ENCODE data around the gene EWSR1. TPM values are rescaled to one million over a fixed set of nuclear protein-coding genes. Genes with fewer than 3 reads are reported as not detected.

EWSR1 gene
- polyA plus RNA-seq, 3 donors = 81.2 to 280 (median 136) TPM

DNA sequence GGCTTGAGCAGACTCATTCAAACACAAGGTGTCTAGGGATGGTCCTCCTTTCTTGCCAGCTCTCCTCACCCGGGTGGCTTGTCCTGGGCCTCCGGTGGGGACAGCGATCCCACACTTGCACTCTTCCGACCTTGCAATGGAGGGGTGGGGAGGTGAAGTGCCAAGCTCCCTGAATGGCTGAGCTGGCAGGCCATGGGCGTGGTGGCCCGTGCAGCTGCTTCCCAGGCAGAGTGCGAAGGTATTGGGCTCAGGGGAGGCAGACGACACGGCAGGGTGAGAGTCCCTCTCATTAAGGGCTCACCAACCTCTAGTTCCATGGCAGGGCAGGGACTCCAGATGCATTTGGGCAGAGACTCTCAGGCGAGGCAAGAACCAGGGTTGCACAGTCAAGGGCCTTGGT lies 58.4 kb downstream of the EWSR1 start:
- H3K4me3 ChIP-seq (replicated peaks in 1 of 3; ENCODE audit: low read depth in 2 of 3, low read length in 3 of 3) = no peak overlapping the region
- H3K27ac ChIP-seq (ENCODE audit: low read depth in 1 of 2, low read length in 2 of 2) = no peak overlapping the region
- Mint-ChIP-seq H3K27ac (peak overlapping the region in 1 of 7 donors; percentile 63), H3K4me3 (no peak overlapping the region), H3K36me3 (peaks cover 39 to 55% of the 10 kb centered on the region in 2 donors), H3K4me1 (no peaks in the 10 kb centered on the region), H3K27me3 (ENCODE audit: low read depth in 3 of 3) (peaks cover 0 to 2% (median under 1%) of the 10 kb centered on the region in 3 donors), H3K9me3 (peaks cover 0 to 3% (median 0%) of the 10 kb centered on the region in 7 donors)
- H3K9me3 ChIP-seq (replicated peaks in 1 of 2; ENCODE audit: control insufficient read depth in 1 of 2, insufficient read depth in 1 of 2, low read length in 2 of 2) = no peaks in the 10 kb centered on the region
- TF ChIP-seq CTCF (IDR thresholded peaks at IDR 0.05) = no peak
- 89% methylated on average over 7 of the region's 10 CpGs for WGBS (ENCODE audit: insufficient coverage)
- H3K79me2 ChIP-seq (ENCODE audit: insufficient read depth, low read length) = no peaks in the 10 kb centered on the region
- H3K9ac ChIP-seq (ENCODE audit: insufficient read depth, low read length, poor library complexity, severe bottlenecking) = no peak overlapping the region
- H3K4me2 ChIP-seq (replicated peaks; ENCODE audit: extremely low read depth, low read length, poor library complexity, severe bottlenecking) = no peak overlapping the region
- H2AFZ ChIP-seq (ENCODE audit: insufficient read depth, low read depth, low read length, poor library complexity, severe bottlenecking) = no peak overlapping the region
- no peak for DNase-seq
- no peaks in the 10 kb centered on the region for H3K27me3 ChIP-seq (ENCODE audit: control insufficient read depth in 2 of 2, insufficient read depth in 2 of 2, low read length in 2 of 2)
- intact Hi-C loops (cut with micrococcal nuclease) = no loop called here
- no peaks in the 10 kb centered on the region for H3K4me1 ChIP-seq (ENCODE audit: control insufficient read depth in 1 of 2, insufficient read depth in 2 of 2, low read length in 2 of 2)
- peaks cover 19% of the 10 kb centered on the region for H4K20me1 ChIP-seq (ENCODE audit: insufficient read depth, low read length)
- peaks cover 49 to 54% of the 10 kb centered on the region in 2 donors for H3K36me3 ChIP-seq (replicated peaks in 1 of 2; ENCODE audit: control insufficient read depth in 1 of 2, insufficient read depth in 2 of 2, low read length in 2 of 2)

DNA sequence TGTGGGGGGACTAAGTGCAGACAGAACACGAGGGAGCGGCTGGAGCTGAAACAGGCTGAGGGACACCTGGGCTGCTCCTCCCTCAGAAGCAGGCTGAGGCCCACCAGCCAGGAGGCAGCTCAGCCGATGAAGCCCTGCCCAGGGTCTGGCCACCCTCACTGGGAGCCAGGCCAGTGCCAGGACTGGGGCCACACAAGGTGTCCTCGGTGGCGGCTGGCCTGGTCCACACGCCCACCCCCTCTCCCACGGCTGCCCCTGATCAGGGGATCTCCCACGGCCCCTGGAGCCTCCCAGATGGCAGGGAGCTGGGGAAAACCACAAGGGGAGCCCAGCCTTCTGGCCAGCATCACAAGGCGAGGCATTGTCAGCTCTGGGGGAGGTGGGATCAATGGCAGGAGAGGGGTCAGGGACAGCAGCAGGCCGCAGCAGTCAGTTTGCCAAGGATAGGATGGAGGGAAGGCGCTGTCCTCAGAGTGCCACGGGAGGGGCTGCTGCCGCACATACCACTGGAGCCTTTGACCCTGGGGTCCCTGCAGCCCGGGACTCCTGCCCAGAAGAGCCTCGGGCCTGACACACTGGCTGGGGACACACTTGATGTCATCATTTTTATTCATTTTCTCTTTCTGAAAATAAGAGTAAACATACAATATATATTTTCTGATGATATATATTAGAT lies 59.2 kb downstream of the EWSR1 start:
- Histone ChIP-seq H2AFZ (ENCODE audit: insufficient read depth, low read depth, low read length, poor library complexity, severe bottlenecking) (no peak overlapping the region), H4K20me1 (ENCODE audit: insufficient read depth, low read length) (peaks cover 22% of the 10 kb centered on the region), H3K27me3 (ENCODE audit: control insufficient read depth in 2 of 2, insufficient read depth in 2 of 2, low read length in 2 of 2) (no peaks in the 10 kb centered on the region), H3K36me3 (replicated peaks in 1 of 2; ENCODE audit: control insufficient read depth in 1 of 2, insufficient read depth in 2 of 2, low read length in 2 of 2) (peaks cover 57 to 62% of the 10 kb centered on the region in 2 donors), H3K4me1 (ENCODE audit: control insufficient read depth in 1 of 2, insufficient read depth in 2 of 2, low read length in 2 of 2) (no peaks in the 10 kb centered on the region), H3K9me3 (replicated peaks in 1 of 2; ENCODE audit: control insufficient read depth in 1 of 2, insufficient read depth in 1 of 2, low read length in 2 of 2) (no peaks in the 10 kb centered on the region), H3K4me3 (replicated peaks in 1 of 3; ENCODE audit: low read depth in 2 of 3, low read length in 3 of 3) (no peak overlapping the region), H3K9ac (ENCODE audit: insufficient read depth, low read length, poor library complexity, severe bottlenecking) (no peak overlapping the region), H3K4me2 (replicated peaks; ENCODE audit: extremely low read depth, low read length, poor library complexity, severe bottlenecking) (no peak overlapping the region), H3K27ac (ENCODE audit: low read depth in 1 of 2, low read length in 2 of 2) (no peak overlapping the region), H3K79me2 (ENCODE audit: insufficient read depth, low read length) (no peaks in the 10 kb centered on the region)
- no peaks in the 10 kb centered on the region for H3K4me1 Mint-ChIP-seq
- intact Hi-C loops (cut with micrococcal nuclease) = no loop called here
- no peak overlapping the region for H3K27ac Mint-ChIP-seq
- peaks cover 0 to 3% (median 0%) of the 10 kb centered on the region in 7 donors for H3K9me3 Mint-ChIP-seq
- no peak for TF ChIP-seq CTCF (IDR thresholded peaks at IDR 0.05)
- DNase-seq = no peak
- H3K27me3 Mint-ChIP-seq (ENCODE audit: low read depth in 3 of 3) = peaks cover 0 to 2% (median 2%) of the 10 kb centered on the region in 3 donors
- WGBS (ENCODE audit: insufficient coverage) = 97% methylated on average over 9 of the region's 15 CpGs
- peaks cover 45 to 63% of the 10 kb centered on the region in 2 donors for H3K36me3 Mint-ChIP-seq
- H3K4me3 Mint-ChIP-seq = no peak overlapping the region
